Fibroblast of the aortic adventitia (primary cell): ENCODE measurements around the gene SMPX. TPM values are rescaled to one million over a fixed set of nuclear protein-coding genes. Genes with fewer than 3 reads are reported as not detected.

ENCODE experiments used
- DNase-seq: peaks from one replicate; pipeline ENCODE4 v3.0.0-alpha.2; 2010; ENCODE audit warnings: low read depth
- H3K4me3 ChIP-seq: 2 replicates; pipeline ENCODE4 v1.5.1; 2011; ENCODE audit warnings: low read depth, mild to moderate bottlenecking, control low read depth, low read length, moderate library complexity
- CTCF ChIP-seq: IDR thresholded peaks from 2 replicates; pipeline ENCODE4 v1.5.1; 2011; ENCODE audit warnings: mild to moderate bottlenecking, low read length, control low read depth, inconsistent platforms; ENCODE audit not compliant: insufficient read depth
- total RNA-seq: library from RNA; depleted of rRNA; stranded (reverse); fragments of >200 nt; gene quantifications from 2 replicates; pipeline ENCODE4 v1.2.3, GENCODE V29; 2012; ENCODE audit warnings: low replicate concordance

The SMPX gene
- total RNA-seq, 1 donor = not detected

- no peak for DNase-seq
- no peak for TF ChIP-seq CTCF
- no peak overlapping the region for H3K4me3 ChIP-seq
Observed at GRCh38 chrX:21705225-21705624, 52.7 kb downstream of the SMPX start.

DNA sequence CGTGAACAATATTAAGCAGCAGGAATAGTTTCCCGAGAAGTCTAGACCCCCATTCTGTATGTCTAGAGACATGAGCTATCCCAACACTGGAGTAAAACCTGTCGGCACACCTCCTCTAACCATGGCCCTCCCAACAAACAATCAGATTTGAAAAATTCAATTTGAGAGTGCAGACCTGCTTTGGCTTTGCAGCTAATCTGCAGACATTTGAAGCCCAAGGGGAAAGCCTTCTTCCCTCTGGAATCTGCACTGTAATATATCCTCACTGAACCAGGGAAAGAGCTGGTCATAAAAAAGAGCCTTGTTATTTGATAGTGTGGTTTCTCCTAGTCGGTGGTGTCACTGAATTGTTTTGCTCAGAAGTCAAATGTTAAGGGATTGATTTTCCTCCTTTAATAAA lies 55.2 kb downstream of the SMPX start:
- H3K4me3 ChIP-seq = no peak overlapping the region
- DNase-seq = no peak
- TF ChIP-seq CTCF = no peak

DNA sequence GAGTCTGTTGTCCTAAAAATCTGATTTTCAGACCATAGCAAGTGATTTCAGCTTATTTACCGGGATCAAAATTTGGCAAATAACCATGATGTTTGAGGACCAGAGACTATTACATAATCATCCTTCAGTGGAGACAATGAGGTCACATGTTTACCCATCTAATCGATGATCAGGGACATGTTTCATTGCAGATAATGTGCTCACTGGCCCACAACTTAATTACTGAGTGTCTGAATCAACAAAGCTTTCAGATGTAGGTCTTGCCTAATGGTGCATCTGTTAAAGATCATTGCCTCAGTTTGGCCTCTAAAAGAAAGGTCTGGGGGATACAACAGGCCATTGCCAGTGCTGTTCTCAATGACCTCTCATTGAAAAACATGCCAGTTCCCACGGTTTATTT lies 56.9 kb downstream of the SMPX start:
- TF ChIP-seq CTCF = no peak
- no peak overlapping the region for H3K4me3 ChIP-seq
- DNase-seq = no peak

GRCh38 chrX:21700275-21700674 lies 57.6 kb downstream of the SMPX start:
- TF ChIP-seq CTCF = no peak

DNA sequence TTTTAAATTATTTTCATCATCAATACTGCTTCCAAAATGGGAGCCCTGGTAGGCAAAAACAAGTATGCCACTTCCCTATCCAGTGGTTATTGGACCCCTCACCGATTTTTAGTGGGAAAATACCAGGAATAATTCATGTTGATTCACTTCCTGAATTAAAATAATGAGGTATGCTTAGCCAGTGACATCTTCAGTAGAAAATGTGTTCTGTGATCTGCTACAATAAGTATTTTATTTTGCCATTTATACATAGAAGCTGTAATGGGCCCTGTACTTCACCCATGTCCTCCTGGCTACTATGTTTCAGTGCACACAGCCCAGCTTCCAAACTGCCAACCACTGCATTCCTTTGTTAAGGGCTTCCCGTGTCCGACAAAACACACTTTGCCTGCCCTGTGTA lies 58.8 kb downstream of the SMPX start:
- TF ChIP-seq CTCF = no peak
- DNase-seq = no peak
- no peak overlapping the region for H3K4me3 ChIP-seq

More at GRCh38 chrX:21700275-21700674, 57.6 kb downstream of the SMPX start:
- DNase-seq = no peak
- H3K4me3 ChIP-seq = no peak overlapping the region

DNA sequence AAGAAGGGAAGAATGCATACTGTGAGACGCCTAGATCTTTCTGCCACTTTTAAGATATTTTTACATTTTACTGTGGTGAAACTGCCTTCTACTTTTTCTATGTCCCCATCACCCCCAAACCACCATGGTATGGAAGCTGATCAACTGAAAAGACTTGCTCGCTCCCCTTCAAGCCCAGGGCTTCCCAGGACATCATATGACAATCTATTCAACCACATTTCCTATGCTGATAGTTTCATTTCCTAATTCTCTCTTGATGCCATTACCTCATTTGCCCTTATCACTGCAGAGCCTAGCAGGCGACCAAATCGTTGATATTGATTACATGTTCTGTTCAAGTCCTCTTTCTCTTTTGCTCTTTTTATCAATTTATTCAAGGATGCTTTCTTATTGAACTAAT lies 59.6 kb downstream of the SMPX start:
- DNase-seq = no peak
- TF ChIP-seq CTCF = no peak
- no peak overlapping the region for H3K4me3 ChIP-seq

- no peak overlapping the region for H3K4me3 ChIP-seq
- no peak for TF ChIP-seq CTCF
- DNase-seq = no peak
Observed at GRCh38 chrX:21691512-21692018, 66.4 kb downstream of the SMPX start.
